Measurements from ENCODE around the gene PDCD7. TPM values are rescaled to one million over a fixed set of nuclear protein-coding genes. Genes with fewer than 3 reads are reported as not detected.

The PDCD7 gene
- total RNA-seq, 1 experiment from 2014 or later, result 26.2 TPM

GRCh38 chr15:65092911-65093792 lies 40.5 kb downstream of the PDCD7 start:
- Histone ChIP-seq H3K36me3 (ENCODE audit: control insufficient read depth, insufficient read depth, low read length) (no peaks in the 10 kb centered on the region), H3K9me3 (no peaks in the 10 kb centered on the region), H3K4me1 (peaks cover 45% of the 10 kb centered on the region), H3K27me3 (replicated peaks; ENCODE audit: control insufficient read depth, insufficient read depth, low read length) (no peaks in the 10 kb centered on the region), H3K4me3 (ENCODE audit: low read depth, low read length) (no peak overlapping the region)
- H3K9me3 Mint-ChIP-seq (ENCODE audit: unreplicated experiment), result no peaks in the 10 kb centered on the region
- DNase-seq, result no peak
- H3K4me3 Mint-ChIP-seq (ENCODE audit: unreplicated experiment), result no peak overlapping the region
- no peak for TF ChIP-seq CTCF (IDR thresholded peaks at IDR 0.05; ENCODE audit: insufficient read depth in 1 of 2, low read depth in 1 of 2, low read length in 1 of 2, severe bottlenecking in 1 of 2, unreplicated experiment in 1 of 2)
- peaks cover 16% of the 10 kb centered on the region for H3K36me3 Mint-ChIP-seq (ENCODE audit: insufficient read depth, unreplicated experiment)
- BruUV-seq (replicated peaks), result no TSS peak
- H3K4me1 Mint-ChIP-seq (ENCODE audit: low read depth, unreplicated experiment), result peaks cover 20% of the 10 kb centered on the region
- POLR2A ChIA-PET, result no interaction called here
- intact Hi-C loops (cut with micrococcal nuclease; ENCODE audit: unreplicated experiment), result no loop called here
- H3K27ac Mint-ChIP-seq (ENCODE audit: unreplicated experiment), result no peak overlapping the region
- CTCF ChIA-PET, result no interaction called here
- no peaks in the 10 kb centered on the region for H3K27me3 Mint-ChIP-seq (ENCODE audit: insufficient read depth, unreplicated experiment)

DNA sequence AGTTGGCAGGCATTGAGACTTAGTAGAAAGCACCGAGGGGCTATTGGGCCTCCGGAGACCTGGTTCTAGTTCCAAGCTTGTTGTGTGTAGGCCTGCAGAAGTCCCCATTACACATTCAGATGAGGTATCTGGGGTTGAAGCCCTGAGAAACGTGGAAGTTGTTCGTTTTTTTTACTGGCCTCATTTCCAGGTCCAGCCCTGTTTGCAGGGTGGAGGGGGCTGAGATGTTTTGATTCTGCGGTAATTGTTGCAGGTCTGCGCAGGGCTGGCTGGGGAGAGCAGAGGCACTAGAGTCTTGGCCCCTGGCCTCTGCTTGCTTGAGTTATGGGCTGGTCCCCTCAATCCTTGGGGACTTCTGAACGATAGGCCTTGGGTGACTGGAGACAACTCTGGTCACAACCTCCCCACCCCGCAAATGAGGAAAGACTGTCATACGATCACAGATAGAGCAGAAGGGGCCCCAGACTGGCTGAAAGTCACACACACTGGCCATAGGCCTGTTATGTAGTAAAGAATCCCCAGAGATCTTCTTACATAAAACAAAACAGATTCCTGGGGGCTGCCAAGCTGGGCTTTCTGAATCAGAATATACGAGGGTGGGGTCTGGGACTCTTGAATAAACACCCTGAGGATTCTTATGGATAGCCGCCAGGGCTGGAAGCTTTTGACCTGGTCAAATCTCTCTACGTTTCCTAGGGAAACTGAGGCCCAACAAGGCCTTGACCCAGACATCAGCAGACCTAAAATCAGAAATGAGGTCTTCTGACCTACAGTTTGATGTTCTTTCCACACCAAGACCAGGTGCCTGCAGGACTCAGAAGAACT lies 41.5 kb downstream of the PDCD7 start:
- peaks cover 55% of the 10 kb centered on the region for H3K4me1 ChIP-seq
- Mint-ChIP-seq H3K36me3 (ENCODE audit: insufficient read depth, unreplicated experiment) (peaks cover 16% of the 10 kb centered on the region), H3K4me3 (ENCODE audit: unreplicated experiment) (no peak overlapping the region), H3K4me1 (ENCODE audit: low read depth, unreplicated experiment) (peaks cover 29% of the 10 kb centered on the region), H3K9me3 (ENCODE audit: unreplicated experiment) (no peaks in the 10 kb centered on the region), H3K27ac (ENCODE audit: unreplicated experiment) (no peak overlapping the region), H3K27me3 (ENCODE audit: insufficient read depth, unreplicated experiment) (no peaks in the 10 kb centered on the region)
- no peak for TF ChIP-seq CTCF (IDR thresholded peaks at IDR 0.05; ENCODE audit: insufficient read depth in 1 of 2, low read depth in 1 of 2, low read length in 1 of 2, severe bottlenecking in 1 of 2, unreplicated experiment in 1 of 2)
- intact Hi-C loops (cut with micrococcal nuclease; ENCODE audit: unreplicated experiment), result no loop called here
- CTCF ChIA-PET, result no interaction called here
- H3K9me3 ChIP-seq, result no peaks in the 10 kb centered on the region
- H3K4me3 ChIP-seq (ENCODE audit: low read depth, low read length), result no peak overlapping the region
- POLR2A ChIA-PET, result no interaction called here
- no peaks in the 10 kb centered on the region for H3K36me3 ChIP-seq (ENCODE audit: control insufficient read depth, insufficient read depth, low read length)
- no peaks in the 10 kb centered on the region for H3K27me3 ChIP-seq (replicated peaks; ENCODE audit: control insufficient read depth, insufficient read depth, low read length)
- no peak for DNase-seq
- no TSS peak for BruUV-seq (replicated peaks)

GRCh38 chr15:65089206-65089824 lies 44.3 kb downstream of the PDCD7 start:
- BruUV-seq (replicated peaks), result TSS peak; percentile 72
- peak overlapping the region; percentile 13; the same call in 1 of the 2 replicates for H3K4me3 ChIP-seq (ENCODE audit: low read depth, low read length)
- H3K4me1 ChIP-seq, result peaks cover 66% of the 10 kb centered on the region
- no peaks in the 10 kb centered on the region for H3K27me3 ChIP-seq (replicated peaks; ENCODE audit: control insufficient read depth, insufficient read depth, low read length)
- no peak for TF ChIP-seq CTCF (IDR thresholded peaks at IDR 0.05; ENCODE audit: insufficient read depth in 1 of 2, low read depth in 1 of 2, low read length in 1 of 2, severe bottlenecking in 1 of 2, unreplicated experiment in 1 of 2)
- intact Hi-C loops (cut with micrococcal nuclease; ENCODE audit: unreplicated experiment), result loop anchor here (1.0 to 2.0 kb wide), 4 partner anchors 35 to 56 kb away; partner anchors contain the start of genes PDCD7 and SLC51B
- no peaks in the 10 kb centered on the region for H3K36me3 ChIP-seq (ENCODE audit: control insufficient read depth, insufficient read depth, low read length)
- no peaks in the 10 kb centered on the region for H3K9me3 ChIP-seq
- H3K27me3 Mint-ChIP-seq (ENCODE audit: insufficient read depth, unreplicated experiment), result no peaks in the 10 kb centered on the region
- peaks cover 51% of the 10 kb centered on the region for H3K4me1 Mint-ChIP-seq (ENCODE audit: low read depth, unreplicated experiment)
- H3K9me3 Mint-ChIP-seq (ENCODE audit: unreplicated experiment), result no peaks in the 10 kb centered on the region
- DNase-seq, result peak; percentile 88 to 94
- peak overlapping the region; percentile 90 for H3K27ac Mint-ChIP-seq (ENCODE audit: unreplicated experiment)
- peak overlapping the region; percentile 67 for H3K4me3 Mint-ChIP-seq (ENCODE audit: unreplicated experiment)
- ChIA-PET POLR2A (interaction anchor here (0.6 to 1.5 kb wide), 7 partner anchors 12 to 429 kb away, joined by 3 to 14 read pairs (median 7); partner anchors contain the start of genes PARP16, RNU5B-1 and SLC51B), CTCF (interaction anchor here (0.5 to 4.3 kb wide), 12 partner anchors 10 to 97 kb away, joined by 3 to 65 read pairs (median 4); partner anchors contain the start of gene SLC51B)
- H3K36me3 Mint-ChIP-seq (ENCODE audit: insufficient read depth, unreplicated experiment), result peaks cover 18% of the 10 kb centered on the region
